Ectodermal cell (in vitro differentiated cells): ENCODE data around the gene PRDM11.

ENCODE experiments used
- H3K27ac ChIP-seq: 2 replicates; pipeline ENCODE4 v1.7.0; 2013; ENCODE audit warnings: mild to moderate bottlenecking, low read depth, low read length; ENCODE audit not compliant: insufficient read depth, poor library complexity, severe bottlenecking
- H3K27me3 ChIP-seq: 2 replicates; pipeline ENCODE4 v1.7.0; 2013; ENCODE audit warnings: mild to moderate bottlenecking, low read length; ENCODE audit not compliant: insufficient read depth, control insufficient read depth, poor library complexity, severe bottlenecking
- H3K36me3 ChIP-seq: one replicate; pipeline ENCODE4 v1.7.0; 2013; ENCODE audit warnings: low read length; ENCODE audit not compliant: control insufficient read depth, insufficient read depth
- H3K4me1 ChIP-seq: one replicate; pipeline ENCODE4 v1.7.0; 2013; ENCODE audit warnings: low read length; ENCODE audit not compliant: control insufficient read depth, insufficient read depth
- H3K4me3 ChIP-seq: 2 replicates; pipeline ENCODE4 v1.7.0; 2013; ENCODE audit warnings: low read depth, low read length, control low read depth; ENCODE audit not compliant: insufficient read depth
- H3K9me3 ChIP-seq: 2 replicates; pipeline ENCODE4 v1.7.0; 2013; ENCODE audit warnings: mild to moderate bottlenecking, low read length, moderate library complexity; ENCODE audit not compliant: control insufficient read depth
- whole genome bisulfite sequencing, 2 experiments: methylation state at CpG; one replicate each; pipeline ENCODE4 v1.1.7; 2013; ENCODE audit warnings: missing lambda C conversion rate in 2 of 2; 5-methylcytosine and 5-hydroxymethylcytosine counted together

Gene PRDM11

GRCh38 chr11:45262900-45263299, 116.5 kb downstream of the PRDM11 start:
- Histone ChIP-seq H3K27me3 (no peaks in the 10 kb centered on the region), H3K36me3 (no peaks in the 10 kb centered on the region), H3K27ac (no peak overlapping the region), H3K4me3 (no peak overlapping the region), H3K9me3 (no peaks in the 10 kb centered on the region), H3K4me1 (peaks cover 10% of the 10 kb centered on the region)
- 88 to 91% methylated on average over 4 of the region's 4 CpGs for WGBS, 2 experiments

- Histone ChIP-seq H3K27me3 (no peaks in the 10 kb centered on the region), H3K4me1 (peaks cover 7% of the 10 kb centered on the region), H3K4me3 (no peak overlapping the region), H3K36me3 (no peaks in the 10 kb centered on the region), H3K27ac (no peak overlapping the region), H3K9me3 (no peaks in the 10 kb centered on the region)
- 96 to 97% methylated on average over 3 of the region's 3 CpGs for WGBS, 2 experiments
Observed at GRCh38 chr11:45263773-45264172, 117.3 kb downstream of the PRDM11 start.

- Histone ChIP-seq H3K9me3 (no peaks in the 10 kb centered on the region), H3K27me3 (no peaks in the 10 kb centered on the region), H3K4me3 (no peak overlapping the region), H3K36me3 (no peaks in the 10 kb centered on the region), H3K27ac (no peak overlapping the region), H3K4me1 (no peaks in the 10 kb centered on the region)
- 89 to 91% methylated on average over 11 of the region's 11 CpGs for WGBS, 2 experiments
Observed at GRCh38 chr11:45264839-45265515, 118.5 kb downstream of the PRDM11 start.

- Histone ChIP-seq H3K36me3 (no peaks in the 10 kb centered on the region), H3K27ac (no peak overlapping the region), H3K4me1 (no peaks in the 10 kb centered on the region), H3K4me3 (no peak overlapping the region), H3K9me3 (no peaks in the 10 kb centered on the region), H3K27me3 (no peaks in the 10 kb centered on the region)
- 94 to 100% methylated on average over 2 of the region's 2 CpGs for WGBS, 2 experiments
Observed at GRCh38 chr11:45265969-45266675, 119.7 kb downstream of the PRDM11 start.

- no peak overlapping the region for H3K27ac ChIP-seq
- no peak overlapping the region for H3K4me3 ChIP-seq
- H3K9me3 ChIP-seq, result no peaks in the 10 kb centered on the region
- H3K4me1 ChIP-seq, result no peaks in the 10 kb centered on the region
- WGBS, 2 experiments, result 93 to 100% methylated on average over 1 of the region's 1 CpG
- no peaks in the 10 kb centered on the region for H3K27me3 ChIP-seq
- no peaks in the 10 kb centered on the region for H3K36me3 ChIP-seq
Observed at GRCh38 chr11:45266676-45267020, 120.2 kb downstream of the PRDM11 start.

GRCh38 chr11:45267052-45267451, 120.6 kb downstream of the PRDM11 start:
- WGBS, 2 experiments, result 70% methylated on average over 14 of the region's 14 CpGs
- Histone ChIP-seq H3K9me3 (no peaks in the 10 kb centered on the region), H3K4me1 (no peaks in the 10 kb centered on the region), H3K4me3 (no peak overlapping the region), H3K36me3 (no peaks in the 10 kb centered on the region), H3K27ac (no peak overlapping the region), H3K27me3 (no peaks in the 10 kb centered on the region)

- Histone ChIP-seq H3K9me3 (no peaks in the 10 kb centered on the region), H3K27ac (no peak overlapping the region), H3K36me3 (no peaks in the 10 kb centered on the region), H3K4me1 (no peaks in the 10 kb centered on the region), H3K4me3 (no peak overlapping the region), H3K27me3 (no peaks in the 10 kb centered on the region)
- 77 to 83% methylated on average over 13 of the region's 13 CpGs for WGBS, 2 experiments
Observed at GRCh38 chr11:45267652-45268299, 121.3 kb downstream of the PRDM11 start.

GRCh38 chr11:45269678-45270077, 123.2 kb downstream of the PRDM11 start:
- no peak overlapping the region for H3K4me3 ChIP-seq
- no peaks in the 10 kb centered on the region for H3K27me3 ChIP-seq
- H3K4me1 ChIP-seq, result no peaks in the 10 kb centered on the region
- no peaks in the 10 kb centered on the region for H3K36me3 ChIP-seq
- no peak overlapping the region for H3K27ac ChIP-seq
- H3K9me3 ChIP-seq, result no peaks in the 10 kb centered on the region

- H3K9me3 ChIP-seq, result no peaks in the 10 kb centered on the region
- no peak overlapping the region for H3K27ac ChIP-seq
- no peaks in the 10 kb centered on the region for H3K4me1 ChIP-seq
- H3K4me3 ChIP-seq, result no peak overlapping the region
- no peaks in the 10 kb centered on the region for H3K36me3 ChIP-seq
- H3K27me3 ChIP-seq, result no peaks in the 10 kb centered on the region
- WGBS, 2 experiments, result 76 to 82% methylated on average over 4 of the region's 4 CpGs
Observed at GRCh38 chr11:45270946-45271716, 124.7 kb downstream of the PRDM11 start.

- H3K9me3 ChIP-seq, result no peaks in the 10 kb centered on the region
- H3K36me3 ChIP-seq, result no peaks in the 10 kb centered on the region
- H3K4me1 ChIP-seq, result no peaks in the 10 kb centered on the region
- no peaks in the 10 kb centered on the region for H3K27me3 ChIP-seq
- no peak overlapping the region for H3K27ac ChIP-seq
- no peak overlapping the region for H3K4me3 ChIP-seq
- 88 to 91% methylated on average over 2 of the region's 2 CpGs for WGBS, 2 experiments
Observed at GRCh38 chr11:45272701-45273100, 126.3 kb downstream of the PRDM11 start.
